Bronchial epithelial cell (primary cell): ENCODE results near the gene HARS2. TPM values are rescaled to one million over a fixed set of nuclear protein-coding genes. Genes with fewer than 3 reads are reported as not detected.
A peak's percentile ranks its signal among the peaks of the same experiment; 100 is the strongest.

ENCODE experiments used
- DNase-seq: peaks from one replicate; pipeline ENCODE4 v3.0.0-alpha.2; 2010; ENCODE audit warnings: low read depth
- FAIRE-seq: peaks from 2 replicates; lab custom pipeline; 2011; peaks lifted over from hg19 to GRCh38; lab: Jason Lieb, UNC
- H3K27me3 ChIP-seq: 2 replicates; pipeline ENCODE4 v1.5.1; 2011; ENCODE audit warnings: low read length; ENCODE audit not compliant: control insufficient read depth, insufficient read depth
- H3K36me3 ChIP-seq: 2 replicates; pipeline ENCODE4 v1.5.1; 2011; ENCODE audit warnings: low read length; ENCODE audit not compliant: control insufficient read depth, insufficient read depth
- H3K4me3 ChIP-seq: 2 replicates; pipeline ENCODE4 v1.5.1; 2011; ENCODE audit warnings: mild to moderate bottlenecking, low read depth, low read length, control low read depth
- CTCF ChIP-seq: IDR thresholded peaks from 2 replicates; pipeline ENCODE4 v1.5.1; 2011; ENCODE audit warnings: mild to moderate bottlenecking, moderate library complexity, low read length, control low read depth, inconsistent platforms; ENCODE audit not compliant: insufficient read depth, severe bottlenecking
- total RNA-seq: library from RNA; depleted of rRNA; stranded (reverse); fragments of >200 nt; gene quantifications from 2 replicates; pipeline ENCODE4 v1.2.1, GENCODE V29; 2014

The HARS2 gene
- total RNA-seq, 1 donor from 2014 or later: 32.9 TPM

DNA sequence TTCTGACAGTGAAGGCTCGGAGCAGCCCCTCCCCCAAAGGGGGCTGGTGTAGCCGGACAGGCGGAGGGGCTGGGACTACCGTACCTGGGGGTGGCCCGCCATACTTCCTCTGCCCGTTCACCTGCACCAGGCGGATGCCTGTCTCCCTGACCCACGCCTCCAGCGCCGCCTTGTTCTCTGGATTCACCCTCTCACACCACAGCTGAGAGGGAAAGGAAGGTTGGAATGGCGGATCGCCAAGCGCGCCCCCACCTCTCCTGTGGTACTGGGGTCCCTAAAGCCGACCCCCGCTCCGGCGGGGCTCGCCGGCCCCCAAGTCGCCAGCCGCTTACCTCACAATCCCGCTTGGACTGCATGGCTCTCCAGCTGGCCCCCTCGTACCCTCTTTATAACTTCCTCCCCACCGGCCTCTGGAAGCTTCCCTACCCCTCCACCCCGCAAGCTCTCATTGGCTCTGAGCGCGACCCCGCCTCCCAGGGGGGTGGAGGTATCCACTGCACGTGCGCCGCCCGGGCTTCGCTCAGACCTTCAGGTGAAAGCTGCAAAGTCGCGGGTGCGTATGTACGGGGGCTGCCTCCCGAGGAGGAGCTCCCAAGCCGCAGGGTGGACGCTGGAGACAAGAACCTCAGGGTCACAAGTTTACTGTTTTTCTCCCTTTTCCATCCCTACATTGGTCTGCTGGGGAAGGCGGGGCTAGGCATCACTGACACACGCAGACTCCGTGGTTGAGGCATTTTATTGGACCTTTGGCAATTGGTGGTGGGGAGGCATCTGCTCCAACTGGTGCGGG is 17.9 kb upstream of the HARS2 start, which contains the start of gene DND1:
TSS of gene DND1 (minus strand) at position 390 of the 790 bp plus-strand sequence. CDS start at position 356, 34 bp downstream.
- Histone ChIP-seq H3K36me3 (peaks cover 32% of the 10 kb centered on the region), H3K4me3 (no peak within 1 kb of the TSS), H3K27me3 (no peaks in the 10 kb centered on the region)
- DNase-seq (no peak), FAIRE-seq (no peak)
- no peak for TF ChIP-seq CTCF

DNA sequence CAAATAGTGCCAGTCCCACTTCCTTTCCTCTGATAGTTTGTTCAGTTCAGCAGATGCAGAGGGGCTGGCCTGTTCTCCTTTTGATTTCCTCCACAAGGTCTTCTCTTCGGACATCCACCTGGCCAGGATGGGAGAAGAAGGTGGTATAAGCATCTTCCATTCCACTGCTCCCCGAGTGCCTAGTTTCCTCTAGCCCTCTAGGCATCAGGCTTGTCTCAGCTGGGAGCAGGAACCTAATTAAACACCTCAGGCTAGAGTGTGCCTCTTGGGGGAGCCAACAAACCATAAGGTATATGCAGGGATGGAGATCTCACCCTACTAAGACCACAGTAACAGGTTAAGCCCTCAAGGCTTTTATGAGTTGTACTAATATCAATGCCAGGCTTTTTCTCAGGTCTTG is 17.0 kb upstream of the HARS2 start:
- TF ChIP-seq CTCF: no peak
- no peak for FAIRE-seq
- no peak overlapping the region for H3K4me3 ChIP-seq
- no peak for DNase-seq
- no peaks in the 10 kb centered on the region for H3K27me3 ChIP-seq
- peaks cover 27% of the 10 kb centered on the region for H3K36me3 ChIP-seq

- DNase-seq (no peak), FAIRE-seq (peak; percentile 43)
- Histone ChIP-seq H3K36me3 (peaks cover 29% of the 10 kb centered on the region), H3K4me3 (no peak overlapping the region), H3K27me3 (no peaks in the 10 kb centered on the region)
- TF ChIP-seq CTCF: no peak
Measured at GRCh38 chr5:140674629-140675028, 16.6 kb upstream of the HARS2 start.

GRCh38 chr5:140677947-140678346 is 13.3 kb upstream of the HARS2 start:
- Histone ChIP-seq H3K4me3 (no peak overlapping the region), H3K27me3 (no peaks in the 10 kb centered on the region), H3K36me3 (peaks cover 34% of the 10 kb centered on the region)
- FAIRE-seq: no peak
- DNase-seq: no peak
- no peak for TF ChIP-seq CTCF

- DNase-seq (no peak), FAIRE-seq (no peak)
- H3K36me3 ChIP-seq: peaks cover 32% of the 10 kb centered on the region
- no peak overlapping the region for H3K4me3 ChIP-seq
- TF ChIP-seq CTCF: no peak
- no peaks in the 10 kb centered on the region for H3K27me3 ChIP-seq
Measured at GRCh38 chr5:140678993-140679392, 12.3 kb upstream of the HARS2 start.

- DNase-seq: no peak
- peaks cover 14% of the 10 kb centered on the region for H3K36me3 ChIP-seq
- no peak for TF ChIP-seq CTCF
- H3K27me3 ChIP-seq: no peaks in the 10 kb centered on the region
- peak overlapping the region; percentile 61 for H3K4me3 ChIP-seq
- FAIRE-seq: no peak
Measured at GRCh38 chr5:140690376-140690932, 801 bp upstream of the HARS2 start.
